CD14-positive monocyte (primary cell): Measurements from ENCODE around the gene MVP. TPM values are rescaled to one million over a fixed set of nuclear protein-coding genes. Genes with fewer than 3 reads are reported as not detected.

Experiments
- DNase-seq, 3 donors: peaks; one replicate each; pipeline ENCODE4 v3.0.0-alpha.2; 2011 to 2022
- H2AFZ ChIP-seq: 2 replicates; pipeline ENCODE4 v1.6.0; 2012; ENCODE audit warnings: mild to moderate bottlenecking, low read depth, low read length, inconsistent platforms; ENCODE audit not compliant: insufficient read depth, poor library complexity, severe bottlenecking
- H3K27ac ChIP-seq, 2 donors: 1 replicate in 1 of 2; 2 replicates in 1 of 2; pipeline ENCODE4 v1.5.1; 2012 to 2013; ENCODE audit warnings: low read length in 2 of 2, control low read depth in 1 of 2, inconsistent platforms in 1 of 2, low read depth in 1 of 2, mild to moderate bottlenecking in 1 of 2
- H3K27me3 ChIP-seq, 2 donors: one replicate each; pipeline versions ENCODE4 v1.6.0 to v1.6.1; 2011 to 2013; ENCODE audit warnings: low read length in 2 of 2; ENCODE audit not compliant: control insufficient read depth in 2 of 2, insufficient read depth in 2 of 2
- H3K36me3 ChIP-seq, 2 donors: replicated peaks in 1 of 2; 1 replicate in 1 of 2; 2 replicates in 1 of 2; pipeline versions ENCODE4 v1.5.1 to v1.6.1; 2012 to 2013; ENCODE audit warnings: low read length in 2 of 2, control low read depth in 1 of 2, inconsistent platforms in 1 of 2, mild to moderate bottlenecking in 1 of 2; ENCODE audit not compliant: insufficient read depth in 2 of 2, control insufficient read depth in 1 of 2
- H3K4me1 ChIP-seq, 2 donors: 1 replicate in 1 of 2; 2 replicates in 1 of 2; pipeline versions ENCODE4 v1.5.1 to v1.6.1; 2012 to 2013; ENCODE audit warnings: low read length in 2 of 2, control low read depth in 1 of 2, inconsistent platforms in 1 of 2, mild to moderate bottlenecking in 1 of 2, moderate library complexity in 1 of 2; ENCODE audit not compliant: insufficient read depth in 2 of 2, control insufficient read depth in 1 of 2
- H3K4me2 ChIP-seq: replicated peaks from 2 replicates; pipeline ENCODE3; 2012; ENCODE audit warnings: low read length, moderate library complexity, mild to moderate bottlenecking; ENCODE audit not compliant: poor library complexity, severe bottlenecking; ENCODE audit errors: extremely low read depth
- H3K4me3 ChIP-seq, 3 experiments: fragments of 200-600 bp in 1 of 3; sonication (generic) in 1 of 3; replicated peaks in 1 of 3; 1 replicate in 2 of 3; 2 replicates in 1 of 3; pipeline ENCODE4 v1.5.1; 2011 to 2013; ENCODE audit warnings: low read length in 3 of 3, mild to moderate bottlenecking in 3 of 3, control low read depth in 2 of 3, low read depth in 2 of 3, inconsistent platforms in 1 of 3, moderate library complexity in 1 of 3
- H3K79me2 ChIP-seq: 2 replicates; pipeline ENCODE4 v1.6.0; 2012; ENCODE audit warnings: mild to moderate bottlenecking, control low read depth, inconsistent platforms, low read length, moderate library complexity; ENCODE audit not compliant: insufficient read depth
- H3K9ac ChIP-seq: 2 replicates; pipeline ENCODE4 v1.6.0; 2017; ENCODE audit warnings: low read length, mild to moderate bottlenecking; ENCODE audit not compliant: insufficient read depth, poor library complexity, severe bottlenecking
- H3K9me3 ChIP-seq, 2 donors: replicated peaks in 1 of 2; 1 replicate in 1 of 2; 2 replicates in 1 of 2; pipeline versions ENCODE4 v1.5.1 to v1.6.1; 2012 to 2013; ENCODE audit warnings: low read length in 2 of 2, control low read depth in 1 of 2; ENCODE audit not compliant: control insufficient read depth in 1 of 2, insufficient read depth in 1 of 2
- H4K20me1 ChIP-seq: 2 replicates; pipeline ENCODE4 v1.6.0; 2012; ENCODE audit warnings: mild to moderate bottlenecking, low read length, control low read depth, moderate library complexity; ENCODE audit not compliant: insufficient read depth
- H3K27ac Mint-ChIP-seq, 7 donors: one replicate each; pipeline ENCODE4 v1.8.0; 2020; ENCODE audit warnings: mild to moderate bottlenecking in 7 of 7, mixed read lengths in 7 of 7, moderate library complexity in 6 of 7, inconsistent platforms in 2 of 7
- H3K27me3 Mint-ChIP-seq, 3 donors: one replicate each; pipeline ENCODE4 v1.8.0; 2021 to 2022; ENCODE audit warnings: low read depth in 3 of 3, mild to moderate bottlenecking in 3 of 3, mixed read lengths in 3 of 3, moderate library complexity in 3 of 3, inconsistent platforms in 1 of 3
- H3K36me3 Mint-ChIP-seq, 2 donors: one replicate each; pipeline ENCODE4 v1.8.0; 2020; ENCODE audit warnings: mixed read lengths in 2 of 2, inconsistent platforms in 1 of 2, mild to moderate bottlenecking in 1 of 2
- H3K4me1 Mint-ChIP-seq: one replicate; pipeline ENCODE4 v1.8.0; 2020; ENCODE audit warnings: mild to moderate bottlenecking, mixed read lengths
- H3K4me3 Mint-ChIP-seq, 2 donors: one replicate each; pipeline ENCODE4 v1.8.0; 2020; ENCODE audit warnings: mild to moderate bottlenecking in 2 of 2, mixed read lengths in 2 of 2, moderate library complexity in 1 of 2
- H3K9me3 Mint-ChIP-seq, 7 donors: one replicate each; pipeline ENCODE4 v1.8.0; 2020 to 2022; ENCODE audit warnings: mixed read lengths in 7 of 7, mild to moderate bottlenecking in 6 of 7, moderate library complexity in 6 of 7, inconsistent platforms in 2 of 7
- WGBS: methylation state at CpG from one replicate; pipeline ENCODE4 v1.1.5; 2013; ENCODE audit warnings: missing lambda C conversion rate; ENCODE audit not compliant: insufficient coverage; 5-methylcytosine and 5-hydroxymethylcytosine counted together
- intact Hi-C, 2 donors: fragments of 100-400 bp; cut with micrococcal nuclease; formaldehyde crosslinking; loops; one replicate each; pipeline versions ENCODE4 v1.15.0 to v1.15.1; 2023
- polyA plus RNA-seq, 3 donors: library from polyadenylated mRNA; depleted of rRNA in 1 of 3; unstranded in 2 of 3; stranded (reverse) in 1 of 3; fragments of 300-500 nt in 2 of 3; fragments of >200 nt in 1 of 3; fragmentation: Illumina TruSeq in 2 of 3; gene quantifications; 1 replicate in 2 of 3; 2 replicates in 1 of 3; pipeline ENCODE4 v1.2.3, GENCODE V29; 2012 to 2021
- TF ChIP-seq, protein P1 (sequence below): fragments of 200-600 bp; IDR thresholded peaks from one replicate; pipeline ENCODE4 v1.8.0; 2022; ENCODE audit warnings: antibody characterized with exemption, mild to moderate bottlenecking

Gene MVP
- polyA plus RNA-seq, 3 donors, result 146 to 274 (median 185) TPM

- DNase-seq, result no peak
- peaks cover 36% of the 10 kb centered on the region for H3K79me2 ChIP-seq
- peaks cover 0 to 8% (median 3%) of the 10 kb centered on the region in 7 donors for H3K9me3 Mint-ChIP-seq
- no peak overlapping the region for H3K9ac ChIP-seq
- H3K9me3 ChIP-seq, result no peaks in the 10 kb centered on the region
- no peak overlapping the region for H3K4me2 ChIP-seq
- H3K4me3 ChIP-seq, result no peak overlapping the region
- H3K36me3 ChIP-seq, result peaks cover 12 to 27% of the 10 kb centered on the region in 2 donors
- H3K27ac Mint-ChIP-seq, result peak overlapping the region in 1 of 7 donors; percentile 66
- 89% methylated on average over 14 of the region's 24 CpGs for WGBS
- TF ChIP-seq, protein P1, sequence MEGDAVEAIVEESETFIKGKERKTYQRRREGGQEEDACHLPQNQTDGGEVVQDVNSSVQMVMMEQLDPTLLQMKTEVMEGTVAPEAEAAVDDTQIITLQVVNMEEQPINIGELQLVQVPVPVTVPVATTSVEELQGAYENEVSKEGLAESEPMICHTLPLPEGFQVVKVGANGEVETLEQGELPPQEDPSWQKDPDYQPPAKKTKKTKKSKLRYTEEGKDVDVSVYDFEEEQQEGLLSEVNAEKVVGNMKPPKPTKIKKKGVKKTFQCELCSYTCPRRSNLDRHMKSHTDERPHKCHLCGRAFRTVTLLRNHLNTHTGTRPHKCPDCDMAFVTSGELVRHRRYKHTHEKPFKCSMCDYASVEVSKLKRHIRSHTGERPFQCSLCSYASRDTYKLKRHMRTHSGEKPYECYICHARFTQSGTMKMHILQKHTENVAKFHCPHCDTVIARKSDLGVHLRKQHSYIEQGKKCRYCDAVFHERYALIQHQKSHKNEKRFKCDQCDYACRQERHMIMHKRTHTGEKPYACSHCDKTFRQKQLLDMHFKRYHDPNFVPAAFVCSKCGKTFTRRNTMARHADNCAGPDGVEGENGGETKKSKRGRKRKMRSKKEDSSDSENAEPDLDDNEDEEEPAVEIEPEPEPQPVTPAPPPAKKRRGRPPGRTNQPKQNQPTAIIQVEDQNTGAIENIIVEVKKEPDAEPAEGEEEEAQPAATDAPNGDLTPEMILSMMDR, result no peak
- no peak overlapping the region for H2AFZ ChIP-seq
- peaks cover 27 to 32% of the 10 kb centered on the region in 2 donors for H3K36me3 Mint-ChIP-seq
- peaks cover 5 to 24% of the 10 kb centered on the region in 2 donors for H3K27me3 ChIP-seq
- H4K20me1 ChIP-seq, result peaks cover 32% of the 10 kb centered on the region
- H3K4me1 Mint-ChIP-seq, result peaks cover 65% of the 10 kb centered on the region
- no peak overlapping the region for H3K27ac ChIP-seq
- H3K27me3 Mint-ChIP-seq, result peaks cover 21 to 32% (median 31%) of the 10 kb centered on the region in 3 donors
- intact Hi-C loops, result loop anchor here in 1 of 2 donors (10.0 kb wide), 1 partner anchor 181 kb away; the partner anchor contains the start of genes HIRIP3 and INO80E
- H3K4me1 ChIP-seq, result peaks cover 59 to 75% of the 10 kb centered on the region in 2 donors
- peak overlapping the region in 1 of 2 donors; percentile 95 for H3K4me3 Mint-ChIP-seq
These were observed 6.4 kb upstream of the MVP start for GRCh38 chr16:29813644-29814562.

DNA sequence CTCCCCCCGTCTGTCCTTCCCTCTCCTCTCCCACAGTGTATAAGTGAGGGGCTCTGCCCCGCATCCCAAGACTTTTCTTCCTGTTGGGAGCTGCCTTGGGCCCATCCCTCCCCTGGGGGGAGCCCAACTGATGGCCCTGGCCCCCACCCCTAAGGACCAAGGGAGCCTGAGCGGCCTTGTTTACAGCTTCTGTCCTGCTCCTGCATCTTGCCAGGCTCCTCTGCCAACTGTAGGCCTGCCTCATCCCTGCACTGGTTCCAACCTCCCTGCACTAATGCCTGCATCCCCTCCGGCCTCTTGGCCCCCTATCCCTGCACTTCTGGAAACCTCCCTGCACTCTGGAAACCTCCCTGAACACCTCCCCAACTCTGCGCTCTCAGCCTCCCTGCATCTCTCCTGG, 5.7 kb upstream of the MVP start:
- Histone ChIP-seq H3K9ac (no peak overlapping the region), H3K79me2 (peaks cover 36% of the 10 kb centered on the region), H3K27me3 (peaks cover 5 to 24% of the 10 kb centered on the region in 2 donors), H3K36me3 (peaks cover 13 to 27% of the 10 kb centered on the region in 2 donors), H4K20me1 (peaks cover 31% of the 10 kb centered on the region), H3K9me3 (no peaks in the 10 kb centered on the region), H3K4me2 (peak overlapping the region; percentile 99), H3K4me1 (peaks cover 59 to 75% of the 10 kb centered on the region in 2 donors), H3K27ac (no peak overlapping the region), H2AFZ (peak overlapping the region; percentile 95), H3K4me3 (peak overlapping the region in 1 of 3 experiments; percentile 88)
- Mint-ChIP-seq H3K4me3 (peak overlapping the region in 1 of 2 donors; percentile 95), H3K9me3 (peaks cover 0 to 8% (median 3%) of the 10 kb centered on the region in 7 donors), H3K4me1 (peaks cover 68% of the 10 kb centered on the region), H3K36me3 (peaks cover 29 to 34% of the 10 kb centered on the region in 2 donors), H3K27me3 (peaks cover 21 to 32% (median 31%) of the 10 kb centered on the region in 3 donors), H3K27ac (no peak overlapping the region)
- no peak for DNase-seq
- 100% methylated on average over 3 of the region's 5 CpGs for WGBS
- intact Hi-C loops, result loop anchor here in 1 of 2 donors (10.0 kb wide), 1 partner anchor 180 kb away; the partner anchor contains the start of genes HIRIP3 and INO80E
- TF ChIP-seq, protein P1, result no peak
